ENCODE data around the gene SLCO3A1.

- TF ChIP-seq CTCF (IDR thresholded peaks at IDR 0.05) (no peak), POLR2A (IDR thresholded peaks at IDR 0.05) (no peak)
Observed at GRCh38 chr15:92170897-92171296, 317.4 kb downstream of the SLCO3A1 start.
